ENCODE measurements around the gene XRCC1.

- TF ChIP-seq CTCF (IDR thresholded peaks at IDR 0.05) (no peak), POLR2A (IDR thresholded peaks at IDR 0.05) (no peak)
Measured at GRCh38 chr19:43545276-43545675, 30.1 kb downstream of the XRCC1 start.

Data from breast epithelium (tissue), 3 donors.